GM12874 (cell line): ENCODE measurements around the gene ZNFX1.

ENCODE experiments used
- CTCF ChIP-seq: IDR thresholded peaks from 2 replicates; pipeline ENCODE4 v1.5.1; 2011; ENCODE audit warnings: low read depth, mild to moderate bottlenecking, control low read depth, low read length, moderate library complexity; ENCODE audit not compliant: insufficient read depth

ZNFX1 gene

DNA sequence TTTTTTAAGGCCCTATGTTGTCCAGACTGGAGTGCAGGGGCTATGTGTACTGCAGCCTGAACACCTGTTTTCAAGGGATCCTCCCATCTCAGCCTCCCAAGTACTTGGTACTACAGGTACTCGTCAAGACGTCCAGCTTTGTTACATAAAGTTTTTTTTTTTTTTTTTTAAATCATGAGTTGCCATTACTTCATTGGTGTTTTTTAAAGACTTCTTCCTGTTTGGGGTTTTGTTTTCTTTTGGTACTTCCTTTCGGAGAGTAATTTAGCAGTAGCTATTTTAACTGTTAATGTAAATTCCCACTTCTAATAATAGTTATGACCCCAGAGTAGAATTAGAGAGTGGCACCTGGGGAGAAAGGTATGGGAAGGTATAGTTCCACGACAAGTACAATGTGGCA, 10.5 kb downstream of the ZNFX1 start:
- TF ChIP-seq CTCF = no peak

- TF ChIP-seq CTCF = no peak
Observed at GRCh38 chr20:49262444-49262843, 15.4 kb downstream of the ZNFX1 start.

DNA sequence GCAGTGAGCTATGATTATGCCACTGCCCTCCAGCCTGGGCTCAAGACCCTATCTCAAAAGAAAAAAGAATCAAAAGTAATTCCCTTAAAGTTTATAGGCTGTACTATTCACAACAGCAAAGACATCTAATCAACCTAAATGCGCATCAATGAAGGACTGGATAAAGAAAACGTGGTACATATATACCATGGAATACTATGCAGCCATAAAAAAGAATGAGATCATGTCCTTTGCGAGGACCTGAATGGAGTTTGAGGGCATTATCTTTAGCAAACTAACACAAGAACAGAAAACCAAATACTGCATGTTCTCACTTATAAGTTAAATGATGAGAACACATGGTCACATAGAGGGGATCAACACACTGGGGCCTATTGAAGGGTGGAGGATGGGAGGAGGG, 16.7 kb downstream of the ZNFX1 start:
- no peak for TF ChIP-seq CTCF

- TF ChIP-seq CTCF = no peak
Observed at GRCh38 chr20:49260218-49260617, 17.6 kb downstream of the ZNFX1 start.

DNA sequence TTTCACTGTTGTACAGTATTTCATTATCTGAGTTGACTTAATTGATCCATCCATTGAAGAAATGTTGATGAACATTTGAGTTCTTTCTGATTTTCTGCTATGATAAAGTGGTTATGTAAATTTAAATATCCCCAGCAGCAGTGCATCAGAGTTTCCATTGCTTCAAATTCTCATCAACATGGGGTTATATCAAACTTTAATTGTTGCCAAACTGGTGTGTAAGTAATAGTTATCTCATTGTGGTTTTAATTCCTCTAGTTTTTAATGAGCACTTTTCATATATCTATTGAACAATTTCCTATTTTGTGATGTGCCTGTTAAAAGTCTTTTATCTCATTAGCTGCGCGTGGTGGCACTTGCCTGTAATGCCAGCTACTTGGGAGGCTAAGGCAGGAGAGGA, 18.1 kb downstream of the ZNFX1 start:
- no peak for TF ChIP-seq CTCF

DNA sequence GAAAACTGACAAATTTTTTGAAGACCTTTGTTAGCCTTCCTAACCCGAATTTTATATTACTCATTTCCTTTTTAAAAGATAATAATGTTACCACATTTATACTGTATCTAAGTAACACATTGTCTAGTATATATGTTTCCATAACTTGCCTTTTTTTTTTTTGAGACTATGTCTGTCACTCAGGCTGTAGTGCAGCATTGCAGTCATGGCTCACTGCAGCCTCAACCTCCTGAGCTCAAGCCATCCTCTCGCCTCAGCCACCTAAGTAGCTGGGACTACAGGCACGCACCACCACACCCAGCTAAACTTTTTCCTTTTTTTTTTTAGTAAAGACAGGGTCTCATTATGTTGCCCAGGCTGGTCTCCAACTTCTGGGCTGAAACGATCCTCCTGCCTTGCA, 18.6 kb downstream of the ZNFX1 start:
- no peak for TF ChIP-seq CTCF

DNA sequence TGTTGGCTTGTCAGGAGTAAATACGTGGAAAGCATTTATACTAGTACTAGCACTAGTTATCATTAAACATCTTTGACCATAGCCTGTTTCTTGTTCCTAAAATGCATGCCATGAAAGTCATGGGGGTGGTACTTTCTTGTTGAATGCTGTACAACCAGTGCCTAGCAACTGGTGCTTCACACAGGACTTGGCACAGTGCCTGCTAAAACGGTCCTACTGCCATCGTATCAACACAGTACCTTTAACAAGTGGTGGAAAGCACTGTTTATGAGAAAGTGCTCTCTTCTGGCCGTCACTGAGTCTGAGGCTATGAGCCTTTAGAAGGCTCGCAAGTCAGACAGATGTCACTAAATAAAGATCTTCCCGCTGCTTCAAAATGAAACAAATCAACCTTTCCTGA, 21.6 kb downstream of the ZNFX1 start:
- TF ChIP-seq CTCF = no peak
